Stimulated activated CD4-positive, alpha-beta T cell treated with anti-CD3 and anti-CD28 coated beads, Interleukin-1b, Interleukin-23, amount 100 ng/mL, for 4 hours (primary cell): ENCODE results near the gene TTLL11.

Experiments
- DNase-seq, 2 donors: peaks; one replicate each; pipeline ENCODE4 v3.0.0-alpha.2; 2020; ENCODE audit warnings: low read depth in 2 of 2

Gene TTLL11

GRCh38 chr9:121883281-121884056, 209.6 kb downstream of the TTLL11 start:
- no peak for DNase-seq

- no peak for DNase-seq
Observed at GRCh38 chr9:121881920-121882500, 211.1 kb downstream of the TTLL11 start.

DNA sequence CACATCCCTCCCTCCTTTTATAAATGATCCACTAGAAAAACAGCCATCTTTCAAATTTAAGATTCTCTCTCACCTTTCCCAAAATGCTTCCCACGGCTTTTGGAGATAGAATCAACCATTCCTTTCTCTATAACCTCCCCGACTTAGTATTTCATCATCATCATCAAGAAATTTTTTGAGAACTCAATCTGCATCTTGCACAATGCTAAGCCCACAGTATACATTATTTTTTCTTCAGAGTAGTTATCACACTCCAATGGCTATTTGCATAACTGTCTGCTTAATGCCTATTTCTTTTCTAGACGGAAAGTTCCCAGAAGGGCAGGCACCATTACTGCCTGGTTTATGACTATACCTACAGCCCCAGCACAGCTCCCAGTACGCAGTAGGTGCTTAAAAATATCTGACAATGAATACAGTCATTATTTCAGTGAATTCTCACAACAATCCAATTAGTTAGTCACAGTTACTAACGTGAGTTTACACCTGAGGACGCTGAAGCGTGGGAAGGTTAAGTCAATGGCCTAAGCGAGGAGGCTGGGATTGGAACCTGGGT, 212.7 kb downstream of the TTLL11 start:
- no peak for DNase-seq

DNA sequence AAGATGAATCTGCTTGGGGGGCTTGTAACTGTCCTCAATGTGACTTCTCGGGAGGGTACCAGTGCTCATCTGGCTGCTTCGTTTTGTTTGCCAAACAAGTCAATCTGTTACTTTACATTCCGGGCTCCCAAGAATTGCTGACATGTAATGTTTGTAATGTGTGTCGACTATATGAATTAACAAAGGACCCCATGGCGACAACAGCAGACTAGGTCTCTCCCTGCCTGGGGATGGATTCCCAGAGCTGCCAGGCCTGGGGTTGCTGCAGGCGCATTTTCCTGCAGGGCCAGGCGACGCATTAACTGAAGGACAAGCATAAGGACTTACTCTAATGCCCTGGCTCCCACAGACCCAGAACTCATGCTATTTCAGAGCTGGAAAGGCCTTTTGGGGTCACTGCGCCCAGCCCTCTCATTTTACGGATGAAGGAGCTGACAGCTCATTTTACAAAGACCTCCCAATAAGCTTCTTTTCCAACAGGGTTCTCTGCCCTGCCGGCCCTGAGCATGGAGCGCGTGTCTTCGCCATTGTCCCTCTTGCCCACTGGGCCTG, 214.8 kb downstream of the TTLL11 start:
- no peak for DNase-seq

- no peak for DNase-seq
Observed at GRCh38 chr9:121876658-121877271, 216.3 kb downstream of the TTLL11 start.

GRCh38 chr9:121876255-121876654, 216.9 kb downstream of the TTLL11 start:
- no peak for DNase-seq

DNA sequence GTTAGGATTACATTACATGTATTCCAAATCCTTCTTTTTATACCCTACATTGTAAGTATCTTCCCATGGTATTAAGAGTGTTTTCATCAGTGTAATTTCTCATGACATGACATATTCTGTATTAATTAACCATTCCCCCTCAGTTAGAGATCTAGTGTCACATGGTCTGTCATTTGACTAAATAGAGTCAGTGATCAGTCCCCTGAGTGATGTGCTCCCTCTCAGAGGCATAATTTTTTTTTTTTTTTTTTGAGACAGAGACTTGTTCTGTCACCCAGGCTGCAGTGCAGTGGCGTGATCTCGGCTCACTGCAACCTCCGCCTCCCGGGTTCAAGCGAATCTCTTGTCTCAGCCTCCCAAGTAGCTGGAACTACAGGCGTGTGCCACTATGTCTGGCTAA, 218.6 kb downstream of the TTLL11 start:
- no peak for DNase-seq

DNA sequence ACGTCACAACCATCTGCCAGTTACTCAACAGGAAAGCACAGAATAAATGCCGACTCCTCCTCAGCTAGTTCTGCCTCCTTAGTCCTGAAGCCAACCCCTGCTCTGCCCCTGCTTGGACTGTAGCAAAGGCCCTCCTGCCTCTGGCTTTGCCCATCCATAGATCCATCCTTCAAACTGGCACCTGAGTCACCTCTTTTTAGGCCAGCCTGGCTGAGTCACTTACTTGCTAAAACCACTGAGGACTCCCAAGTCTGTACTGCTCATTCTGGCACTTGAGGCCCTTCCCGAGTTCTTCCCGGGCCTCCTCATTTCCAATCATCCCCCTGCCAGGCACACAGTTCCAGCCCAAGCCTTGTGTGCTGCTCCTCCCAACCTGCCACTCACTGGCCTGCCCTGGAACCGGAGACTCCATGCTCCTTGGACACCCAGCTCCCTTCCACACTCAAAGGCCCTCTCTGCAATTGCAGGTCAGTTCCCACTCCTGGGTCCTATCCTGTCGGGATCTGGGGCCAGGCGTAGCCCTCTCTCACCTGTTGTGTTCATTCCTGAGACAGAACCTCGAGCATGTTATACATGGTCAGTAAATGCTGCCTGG, 221.6 kb downstream of the TTLL11 start:
- no peak for DNase-seq

DNA sequence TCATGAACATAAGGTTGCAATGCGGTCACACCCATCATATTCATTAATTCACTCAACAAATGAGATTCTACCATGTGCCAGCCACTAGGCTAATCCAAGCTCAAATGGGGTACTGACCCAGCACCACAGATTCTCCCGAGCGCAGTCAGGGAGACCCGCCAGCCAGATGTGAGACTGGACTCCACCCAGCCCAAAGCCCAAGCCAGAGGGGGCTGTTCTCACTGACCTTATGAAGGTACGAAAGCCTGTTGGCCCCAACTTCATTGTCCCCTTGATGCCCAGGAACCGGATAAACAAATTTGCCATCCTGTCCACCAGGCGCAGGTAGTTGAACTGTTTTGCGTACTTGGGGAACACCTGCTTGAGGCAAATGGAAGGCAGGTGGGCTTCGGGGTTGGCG, 222.8 kb downstream of the TTLL11 start:
- no peak for DNase-seq

GRCh38 chr9:121868626-121869025, 224.5 kb downstream of the TTLL11 start:
- DNase-seq: no peak

GRCh38 chr9:121866927-121867326, 226.2 kb downstream of the TTLL11 start:
- DNase-seq: no peak

DNA sequence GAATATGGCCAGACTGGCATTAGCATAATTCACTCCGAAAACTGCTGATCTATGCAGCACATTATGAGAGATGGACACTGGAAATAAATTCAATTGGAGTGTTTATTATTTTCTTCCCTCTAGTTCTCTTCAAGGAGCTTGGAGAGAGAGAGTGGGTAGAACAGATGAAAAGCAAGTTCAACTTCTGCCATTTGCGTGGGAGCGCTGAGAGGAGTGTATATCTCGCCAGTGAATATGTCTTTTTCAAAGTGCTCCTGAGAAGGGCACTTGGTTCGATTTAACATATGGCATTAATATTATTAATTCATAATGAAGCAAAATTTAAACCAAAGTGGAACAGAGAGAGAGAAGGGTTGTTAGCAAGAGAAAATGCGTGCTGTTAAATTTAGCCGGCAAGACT, 227.2 kb downstream of the TTLL11 start:
- no peak for DNase-seq

DNA sequence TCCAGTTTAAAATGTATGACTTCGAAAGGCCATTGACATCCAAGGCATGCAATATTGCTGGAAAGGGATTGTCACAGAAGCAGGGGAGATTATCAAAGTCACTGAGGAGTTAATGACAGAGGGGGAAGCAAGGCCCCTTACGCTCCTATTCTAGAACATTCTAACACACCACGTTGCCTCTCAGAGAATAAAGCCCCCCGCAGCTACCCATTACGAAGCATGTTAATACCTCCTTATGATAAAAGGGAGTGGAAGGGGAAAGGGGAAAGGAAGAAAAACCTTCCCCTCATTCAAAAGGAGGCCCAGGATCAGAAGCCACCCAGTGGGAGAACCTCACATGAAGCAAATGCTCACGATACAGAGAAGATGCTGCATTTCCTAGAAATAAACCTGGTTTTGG, 228.0 kb downstream of the TTLL11 start:
- no peak for DNase-seq

- no peak for DNase-seq
Observed at GRCh38 chr9:121863955-121864354, 229.2 kb downstream of the TTLL11 start.

GRCh38 chr9:121862371-121863332, 230.5 kb downstream of the TTLL11 start:
- no peak for DNase-seq

DNA sequence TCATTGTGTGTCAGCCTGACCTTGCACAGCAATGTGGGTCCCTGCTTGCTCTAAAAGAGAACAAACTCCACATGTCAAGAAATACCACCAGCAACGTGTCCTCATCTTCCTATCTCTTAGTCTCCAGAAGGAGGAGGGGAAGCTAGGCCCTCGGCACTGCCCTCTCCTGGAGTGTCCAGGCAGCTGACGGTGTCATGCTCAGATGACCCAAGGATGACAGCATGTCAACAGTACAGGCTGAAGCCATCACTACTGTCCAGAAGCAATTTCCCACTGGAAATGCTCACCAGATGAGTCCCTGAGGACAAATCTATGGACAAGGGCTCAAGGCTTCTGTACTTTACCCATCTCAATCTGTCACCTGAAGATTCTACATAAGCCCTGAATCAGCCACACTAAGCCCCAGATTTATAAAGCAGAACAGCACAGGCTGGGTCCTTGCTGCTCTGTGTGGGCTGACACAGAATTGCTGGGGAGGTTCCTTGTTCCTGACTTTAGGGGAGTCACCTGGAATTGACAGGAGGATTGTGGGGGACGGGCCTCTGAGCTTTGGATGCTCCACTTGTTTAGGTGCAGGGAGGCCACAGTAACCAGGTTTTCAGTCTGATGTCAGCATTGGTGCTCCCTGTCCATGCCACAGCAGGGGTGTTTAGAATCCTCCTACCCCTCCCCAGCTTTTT, 231.5 kb downstream of the TTLL11 start:
- no peak for DNase-seq

GRCh38 chr9:121860744-121861143, 232.4 kb downstream of the TTLL11 start:
- no peak for DNase-seq

GRCh38 chr9:121860213-121860612, 232.9 kb downstream of the TTLL11 start:
- no peak for DNase-seq

DNA sequence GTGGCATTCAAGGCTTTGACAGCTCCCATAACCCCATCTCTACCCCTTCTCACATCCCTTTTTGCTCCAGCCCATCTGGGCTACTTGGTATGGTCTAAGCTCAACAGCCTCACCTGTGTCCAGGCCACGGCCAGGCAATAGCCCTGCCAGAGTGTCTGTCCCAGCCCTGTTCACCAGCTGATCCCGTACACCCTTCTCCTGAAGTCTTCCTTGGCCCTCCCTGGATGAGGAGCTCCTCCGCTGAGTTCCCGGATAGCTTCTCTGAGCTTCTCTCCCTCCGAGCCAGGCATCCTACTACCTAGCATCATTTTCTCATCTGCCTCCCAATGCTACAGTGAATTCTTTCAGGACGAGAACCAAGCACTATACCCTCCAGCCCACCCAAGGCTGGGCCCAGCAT, 233.5 kb downstream of the TTLL11 start:
- no peak for DNase-seq

GRCh38 chr9:121858788-121859187, 234.3 kb downstream of the TTLL11 start:
- no peak for DNase-seq
